HepG2 (cell line): ENCODE measurements around the gene UBE2L6. TPM values are rescaled to one million over a fixed set of nuclear protein-coding genes. Genes with fewer than 3 reads are reported as not detected.
A peak's percentile ranks its signal among the peaks of the same experiment; 100 is the strongest.

Experiments used
- ARNT ChIP-seq: fragments of 450-650 bp; IDR thresholded peaks from 2 replicates; pipeline ENCODE4 v1.6.1; 2017
- BHLHE40 ChIP-seq: IDR thresholded peaks from 2 replicates; pipeline ENCODE4 v1.6.1; 2011; ENCODE audit warnings: low read length, improper control_type of control experiment
- CHCHD3 ChIP-seq: sonication (generic); formaldehyde crosslinking; IDR thresholded peaks from 2 replicates; pipeline ENCODE4 v1.8.0; 2022; ENCODE audit warnings: mild to moderate bottlenecking, missing genetic modification reagents, moderate library complexity
- FOXK2 ChIP-seq: fragments of 450-650 bp; IDR thresholded peaks from 2 replicates; pipeline ENCODE4 v1.6.1; 2016
- HNF4G ChIP-seq, 2 experiments: sonication (generic) in 1 of 2; formaldehyde crosslinking in 1 of 2; IDR thresholded peaks; 2 replicates each; pipeline versions ENCODE4 v1.4.0 to v1.6.1; 2011 to 2020; ENCODE audit warnings: borderline replicate concordance in 2 of 2, low read depth in 2 of 2, mild to moderate bottlenecking in 2 of 2, low read length in 1 of 2, missing genetic modification reagents in 1 of 2, moderate library complexity in 1 of 2
- KDM6A ChIP-seq: IDR thresholded peaks from 2 replicates; pipeline ENCODE4 v1.6.1; 2016; ENCODE audit warnings: low read depth
- PHF5A ChIP-seq: IDR thresholded peaks from one replicate; pipeline ENCODE4 v1.6.1; 2018; ENCODE audit warnings: low read depth, missing genetic modification reagents; ENCODE audit not compliant: unreplicated experiment
- PPARG ChIP-seq: conservative IDR thresholded peaks from 2 replicates; pipeline ENCODE4 v1.6.1; 2016; ENCODE audit warnings: missing biosample characterization, missing genetic modification reagents
- TBX3 ChIP-seq: fragments of 450-650 bp; IDR thresholded peaks from 2 replicates; pipeline ENCODE4 v1.6.1; 2017; ENCODE audit warnings: antibody characterized with exemption, mild to moderate bottlenecking, inconsistent platforms, borderline replicate concordance
- ZBTB1 ChIP-seq: sonication (generic); formaldehyde crosslinking; IDR thresholded peaks from 2 replicates; pipeline ENCODE4 v1.4.0; 2020; ENCODE audit warnings: missing genetic modification reagents, borderline replicate concordance
- ZBTB25 ChIP-seq: IDR thresholded peaks from 2 replicates; pipeline ENCODE4 v1.6.1; 2018; ENCODE audit warnings: missing genetic modification reagents
- ZFX ChIP-seq: sonication (generic); formaldehyde crosslinking; IDR thresholded peaks from 2 replicates; pipeline ENCODE4 v1.4.0; 2020; ENCODE audit warnings: mild to moderate bottlenecking, low read depth, missing genetic modification reagents, moderate library complexity
- ZNF124 ChIP-seq: sonication (generic); formaldehyde crosslinking; IDR thresholded peaks from 2 replicates; pipeline ENCODE4 v1.4.0; 2020; ENCODE audit warnings: missing genetic modification reagents
- ZNF264 ChIP-seq: sonication (generic); formaldehyde crosslinking; IDR thresholded peaks from 2 replicates; pipeline ENCODE4 v1.4.0; 2020; ENCODE audit warnings: missing genetic modification reagents
- ZNF335 ChIP-seq: sonication (generic); formaldehyde crosslinking; IDR thresholded peaks from 2 replicates; pipeline ENCODE4 v1.4.0; 2020; ENCODE audit warnings: missing genetic modification reagents
- ZNF574 ChIP-seq: sonication (generic); formaldehyde crosslinking; IDR thresholded peaks from 2 replicates; pipeline ENCODE4 v1.4.0; 2020; ENCODE audit warnings: missing genetic modification reagents
- ZNF724P ChIP-seq: sonication (generic); formaldehyde crosslinking; IDR thresholded peaks from 2 replicates; pipeline ENCODE4 v1.8.0; 2022; ENCODE audit warnings: missing genetic modification reagents, borderline replicate concordance
- ZNF747 ChIP-seq: sonication (generic); formaldehyde crosslinking; IDR thresholded peaks from 2 replicates; pipeline ENCODE4 v1.8.1; 2023; ENCODE audit warnings: missing genetic modification reagents, mild to moderate bottlenecking, borderline replicate concordance
- ZNF788 ChIP-seq: sonication (generic); formaldehyde crosslinking; IDR thresholded peaks from 2 replicates; pipeline ENCODE4 v1.5.0; 2020; ENCODE audit warnings: mild to moderate bottlenecking, missing genetic modification reagents, borderline replicate concordance
- polyA plus RNA-seq, 8 experiments: library from polyadenylated mRNA; depleted of rRNA in 3 of 8; stranded (reverse) in 7 of 8; unstranded in 1 of 8; fragments of >200 nt; fragmentation: Illumina TruSeq in 4 of 8; extraction: Trizol in 4 of 8; gene quantifications; 2 replicates each; pipeline versions ENCODE4 v1.2.1 to v1.2.3, GENCODE V29; 2011 to 2016; ENCODE audit warnings: low read depth in 4 of 8, missing spikeins in 1 of 8, mixed read lengths in 1 of 8; ENCODE audit not compliant: insufficient read depth in 1 of 8
- total RNA-seq, 5 experiments: library from RNA; depleted of rRNA; stranded (reverse); fragments of >200 nt; fragmentation: Illumina TruSeq; extraction: Trizol; gene quantifications; 2 replicates each; pipeline ENCODE4 v1.2.3, GENCODE V29; 2016; ENCODE audit warnings: low read depth in 1 of 5
- TF ChIP-seq, protein P1 (sequence below): IDR thresholded peaks from 2 replicates; pipeline ENCODE4 v1.6.1; 2016; ENCODE audit warnings: missing genetic modification reagents, missing compliant biosample characterization
- TF ChIP-seq, protein P2 (sequence below): sonication (generic); formaldehyde crosslinking; IDR thresholded peaks from 2 replicates; pipeline ENCODE4 v1.5.1; 2020; ENCODE audit warnings: mild to moderate bottlenecking, moderate library complexity, missing genetic modification reagents

UBE2L6 gene
- total and polyA plus RNA-seq, 2 of the 13 experiments (the other 11 are each of a cell fraction or from before 2014, with no cell fraction given), result 30.3 to 30.4 TPM

GRCh38 chr11:57502870-57503269 is 64.6 kb downstream of the UBE2L6 start (continued):
- TF ChIP-seq ZBTB1 (CRISPR knock-in tag) (no peak), ZNF335 (CRISPR knock-in tag) (0 out of 2 replicates have a peak, but pooled peaks have one; percentile 21), KDM6A (CRISPR knock-in tag) (peak; percentile 41; the same call in 1 of the 2 replicates), ZNF724P (CRISPR knock-in tag) (no peak), TBX3 (peak; percentile 32; the same call in 1 of the 2 replicates), HNF4G (IDR thresholded peaks at IDR 0.05; ENCODE audit: borderline replicate concordance, low read depth, low read length) (peak; percentile 91), HNF4G (CRISPR knock-in tag; IDR thresholded peaks at IDR 0.05; ENCODE audit: borderline replicate concordance, low read depth) (peak; percentile 77; the same call in 1 of the 2 replicates), ZNF264 (peak; percentile 47; the same call in 1 of the 2 replicates), CHCHD3 (CRISPR knock-in tag) (no peak), ZFX (CRISPR knock-in tag) (no peak), ZNF124 (0 out of 2 replicates have a peak, but pooled peaks have one; percentile 67), BHLHE40 (no peak), ZBTB25 (CRISPR knock-in tag) (0 out of 2 replicates have a peak, but pooled peaks have one; percentile 15), ZNF574 (CRISPR knock-in tag) (0 out of 2 replicates have a peak, but pooled peaks have one; percentile 38), PHF5A (CRISPR knock-in tag) (no peak), ZNF788 (CRISPR knock-in tag) (no peak; the same call in 1 of the 2 replicates), ARNT (no peak), FOXK2 (peak; percentile 27; the same call in 1 of the 2 replicates), ZNF747 (CRISPR knock-in tag) (no peak; the same call in 1 of the 2 replicates), PPARG (CRISPR knock-in tag) (peak; percentile 86)
- TF ChIP-seq, protein P1, sequence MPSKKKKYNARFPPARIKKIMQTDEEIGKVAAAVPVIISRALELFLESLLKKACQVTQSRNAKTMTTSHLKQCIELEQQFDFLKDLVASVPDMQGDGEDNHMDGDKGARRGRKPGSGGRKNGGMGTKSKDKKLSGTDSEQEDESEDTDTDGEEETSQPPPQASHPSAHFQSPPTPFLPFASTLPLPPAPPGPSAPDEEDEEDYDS (CRISPR knock-in tag), result no peak
- TF ChIP-seq, protein P2, sequence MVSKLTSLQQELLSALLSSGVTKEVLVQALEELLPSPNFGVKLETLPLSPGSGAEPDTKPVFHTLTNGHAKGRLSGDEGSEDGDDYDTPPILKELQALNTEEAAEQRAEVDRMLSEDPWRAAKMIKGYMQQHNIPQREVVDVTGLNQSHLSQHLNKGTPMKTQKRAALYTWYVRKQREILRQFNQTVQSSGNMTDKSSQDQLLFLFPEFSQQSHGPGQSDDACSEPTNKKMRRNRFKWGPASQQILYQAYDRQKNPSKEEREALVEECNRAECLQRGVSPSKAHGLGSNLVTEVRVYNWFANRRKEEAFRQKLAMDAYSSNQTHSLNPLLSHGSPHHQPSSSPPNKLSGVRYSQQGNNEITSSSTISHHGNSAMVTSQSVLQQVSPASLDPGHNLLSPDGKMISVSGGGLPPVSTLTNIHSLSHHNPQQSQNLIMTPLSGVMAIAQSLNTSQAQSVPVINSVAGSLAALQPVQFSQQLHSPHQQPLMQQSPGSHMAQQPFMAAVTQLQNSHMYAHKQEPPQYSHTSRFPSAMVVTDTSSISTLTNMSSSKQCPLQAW (CRISPR knock-in tag), result no peak
